ENCODE data around the gene NOL7. TPM values are rescaled to one million over a fixed set of nuclear protein-coding genes. Genes with fewer than 3 reads are reported as not detected.

The NOL7 gene
- total and polyA plus RNA-seq, 2 of the 4 experiments (the other 2 are of a cell fraction), result 21.3 to 34.5 TPM

GRCh38 chr6:13568970-13569369, 46.2 kb upstream of the NOL7 start:
- CTCF ChIA-PET, result no interaction called here
- H2AK5ac ChIP-seq (ENCODE audit: low read depth, low read length), result no peak overlapping the region
- H3K4me1 ChIP-seq (ENCODE audit: control insufficient read depth, insufficient read depth, low read length), result no peaks in the 10 kb centered on the region; the same call in 1 of the 2 replicates
- no peaks in the 10 kb centered on the region for H3K36me3 ChIP-seq (ENCODE audit: control insufficient read depth, insufficient read depth, low read length)
- no peak overlapping the region for H3K4ac ChIP-seq (ENCODE audit: low read depth, low read length)
- H3K23ac ChIP-seq (ENCODE audit: low read depth, low read length), result no peak overlapping the region
- intact Hi-C loops (cut with micrococcal nuclease) (no loop called here), dilution Hi-C loops (cut with HindIII; ENCODE audit: low sequenced_read_pairs, unreplicated experiment) (no loop called here), in situ Hi-C loops (cut with MboI; ENCODE audit: low sequenced_read_pairs) (no loop called here)
- H2BK5ac ChIP-seq (ENCODE audit: low read depth, low read length, poor library complexity, severe bottlenecking), result no peak overlapping the region
- no peak overlapping the region for H2AFZ ChIP-seq (replicated peaks; ENCODE audit: low read length, poor library complexity)
- TF ChIP-seq RCOR1 (IDR thresholded peaks at IDR 0.05; ENCODE audit: insufficient replicate concordance, low read length) (no peak), ELK1 (IDR thresholded peaks at IDR 0.05; ENCODE audit: borderline replicate concordance, low read depth, low read length) (no peak), RAD21 (IDR thresholded peaks at IDR 0.05; ENCODE audit: low read length) (no peak), CEBPB (IDR thresholded peaks at IDR 0.05; ENCODE audit: low read depth, low read length) (no peak), FOS (IDR thresholded peaks at IDR 0.05; ENCODE audit: low read depth, low read length) (no peak)
- H4K5ac ChIP-seq (ENCODE audit: low read depth, low read length), result no peak overlapping the region
- WGBS, 2 experiments (ENCODE audit: extremely low coverage in 2 of 2, insufficient read length in 1 of 2), result 82% methylated on average over 2 of the region's 5 CpGs; no CpG with 5 or more reads in 1 of the 2 experiments
- no peak overlapping the region for H2BK120ac ChIP-seq (ENCODE audit: low read depth, low read length)
- no peak overlapping the region for H3K9ac ChIP-seq (ENCODE audit: low read depth, low read length)
- no peak overlapping the region for H2AK9ac ChIP-seq (replicated peaks; ENCODE audit: low read depth, low read length, poor library complexity)
- DNase-seq (no peak), ATAC-seq (ENCODE audit: low read depth) (no peak)
- H3K9me3 ChIP-seq (ENCODE audit: control insufficient read depth, insufficient read depth, low read length), result no peaks in the 10 kb centered on the region
- H3K56ac ChIP-seq (ENCODE audit: extremely low read depth, insufficient read depth, low read length), result no peak overlapping the region
- H2BK15ac ChIP-seq (ENCODE audit: low read depth, low read length), result no peak overlapping the region
- no TSS peak for BruUV-seq (replicated peaks)
- no peak overlapping the region for H2BK20ac ChIP-seq (ENCODE audit: low read depth, low read length)
- no peak overlapping the region for H4K91ac ChIP-seq (ENCODE audit: insufficient read depth, low read depth, low read length)
- H3K4me3 ChIP-seq (ENCODE audit: insufficient read depth, low read depth, low read length), result no peak overlapping the region
- H3K18ac ChIP-seq (ENCODE audit: low read depth, low read length), result no peak overlapping the region
- H3K27me3 ChIP-seq (ENCODE audit: control insufficient read depth, insufficient read depth, low read length), result peaks cover 19% of the 10 kb centered on the region
- no peak overlapping the region for H3K27ac ChIP-seq (ENCODE audit: insufficient read depth, low read length)
- H3K14ac ChIP-seq (replicated peaks; ENCODE audit: low read depth, low read length), result no peak overlapping the region
- POLR2A ChIA-PET (ENCODE audit: unreplicated experiment), result no interaction called here
- no peak overlapping the region for H3K4me2 ChIP-seq (ENCODE audit: low read depth, low read length)
- no peak overlapping the region for H4K8ac ChIP-seq (ENCODE audit: low read depth in 2 of 2, low read length in 2 of 2)
- peaks cover 7 to 8% of the 10 kb centered on the region in 2 experiments; a peak in 3 of 4 replicates for H3K79me1 ChIP-seq (ENCODE audit: low read depth in 1 of 2, low read length in 2 of 2)
- H3K9me1 ChIP-seq (ENCODE audit: insufficient read depth, low read length), result no peaks in the 10 kb centered on the region; the same call in 1 of the 2 replicates
- no peaks in the 10 kb centered on the region for H4K20me1 ChIP-seq (ENCODE audit: insufficient read depth, low read length)

All from IMR-90 (cell line).